IPS-18c (cell line): ENCODE measurements around the gene SNX19.
"Not testable (repeated sequence)": the region's sequence is repeated elsewhere in the genome, so short reads cannot be mapped to it uniquely, and the experiment has no call there.

ENCODE experiments used
- H3K4me3 ChIP-seq: 2 replicates; pipeline ENCODE4 v1.7.0; 2013; ENCODE audit warnings: low read depth, mild to moderate bottlenecking, low read length, moderate library complexity; ENCODE audit not compliant: insufficient read depth
- H3K9me3 ChIP-seq: one replicate; pipeline ENCODE4 v1.6.1; 2013; ENCODE audit warnings: mild to moderate bottlenecking, low read length, moderate library complexity; ENCODE audit not compliant: control insufficient read depth, insufficient read depth

SNX19 gene

DNA sequence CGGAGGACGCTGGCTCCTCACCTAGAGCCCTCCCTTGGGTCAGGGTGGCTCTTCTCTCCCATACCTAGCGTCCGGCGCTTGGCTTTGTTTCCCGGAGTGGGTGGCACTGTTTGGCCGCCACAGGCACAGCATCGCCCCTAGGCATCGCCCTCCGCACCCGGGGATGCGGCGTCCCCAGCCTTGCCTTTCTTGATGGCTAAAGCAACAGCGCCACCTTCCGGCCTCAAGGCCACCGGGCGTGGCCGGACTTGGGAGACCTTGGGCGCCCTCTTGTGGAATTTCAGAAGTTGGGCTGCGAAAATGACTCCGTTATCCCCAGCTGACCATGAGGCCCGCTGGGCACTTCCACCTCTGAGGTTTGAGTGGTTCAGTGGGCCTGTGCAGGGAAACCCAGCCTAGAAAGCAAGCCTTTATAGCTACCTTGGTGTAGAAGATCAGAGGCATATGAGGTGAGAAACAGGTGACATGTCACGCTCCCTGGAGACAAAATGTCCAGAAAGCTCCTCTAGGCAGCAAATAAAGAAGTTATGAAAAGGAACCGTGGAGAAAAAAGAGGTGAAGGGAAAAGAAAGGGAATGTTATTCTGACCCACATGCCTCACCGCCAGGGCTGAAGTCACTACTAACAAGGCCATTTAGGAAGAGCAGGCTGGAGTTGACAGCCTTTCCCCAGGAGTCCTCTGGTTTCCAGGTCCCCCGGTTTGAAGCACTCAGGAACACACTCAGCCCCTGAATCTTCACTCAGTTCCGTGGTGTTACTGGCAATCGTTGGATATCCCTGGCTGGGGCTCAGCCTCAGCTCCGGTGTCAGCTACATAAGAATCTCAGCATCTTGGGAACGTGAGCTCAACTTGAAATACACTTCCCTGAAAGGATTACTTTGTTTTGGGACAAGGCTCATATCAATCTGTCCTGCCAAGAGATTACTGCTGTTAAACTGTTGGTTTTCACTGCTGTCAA lies 54.1 kb downstream of the SNX19 start:
- Histone ChIP-seq H3K4me3 (no peak overlapping the region), H3K9me3 (no peaks in the 10 kb centered on the region)

DNA sequence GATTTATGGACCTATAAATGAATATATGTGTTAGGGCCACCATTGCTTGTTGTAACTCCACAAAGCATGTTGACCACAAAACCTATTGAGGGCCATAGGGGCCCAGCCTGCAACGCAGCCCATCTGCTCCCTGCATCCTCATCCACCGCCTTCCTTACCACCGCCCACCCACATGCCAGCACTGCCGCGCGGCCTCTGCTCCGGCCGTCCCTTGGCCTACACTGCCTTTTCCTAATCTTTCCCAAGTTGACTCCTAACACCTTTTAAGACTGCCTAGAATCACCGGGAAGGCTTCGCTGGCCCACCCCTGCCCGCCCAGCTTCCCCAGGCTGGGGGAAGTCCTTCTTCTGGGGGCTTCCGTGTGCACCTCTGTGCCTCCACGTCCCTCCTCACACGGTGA lies 55.0 kb downstream of the SNX19 start:
- Histone ChIP-seq H3K9me3 (no peaks in the 10 kb centered on the region), H3K4me3 (no peak overlapping the region)

DNA sequence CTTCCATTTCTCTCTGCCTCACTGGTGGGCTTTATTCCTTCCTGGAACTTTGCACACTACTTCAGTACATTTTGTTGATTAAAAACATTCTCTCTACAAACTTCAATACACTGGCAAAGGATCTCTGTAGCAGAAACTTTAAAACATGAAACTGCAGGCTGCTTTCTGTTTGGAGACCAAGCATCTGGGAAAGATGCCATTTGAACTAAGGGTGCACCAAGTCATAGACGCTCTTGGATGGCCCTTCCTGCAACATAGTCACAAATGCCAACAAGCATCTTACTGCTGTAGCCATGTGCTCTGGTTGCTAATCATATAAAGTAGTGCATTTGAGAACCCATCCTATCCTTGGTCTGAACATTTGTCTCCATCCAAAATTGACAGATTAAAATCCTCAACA lies 56.4 kb downstream of the SNX19 start:
- no peaks in the 10 kb centered on the region for H3K9me3 ChIP-seq
- H3K4me3 ChIP-seq, result no peak overlapping the region

DNA sequence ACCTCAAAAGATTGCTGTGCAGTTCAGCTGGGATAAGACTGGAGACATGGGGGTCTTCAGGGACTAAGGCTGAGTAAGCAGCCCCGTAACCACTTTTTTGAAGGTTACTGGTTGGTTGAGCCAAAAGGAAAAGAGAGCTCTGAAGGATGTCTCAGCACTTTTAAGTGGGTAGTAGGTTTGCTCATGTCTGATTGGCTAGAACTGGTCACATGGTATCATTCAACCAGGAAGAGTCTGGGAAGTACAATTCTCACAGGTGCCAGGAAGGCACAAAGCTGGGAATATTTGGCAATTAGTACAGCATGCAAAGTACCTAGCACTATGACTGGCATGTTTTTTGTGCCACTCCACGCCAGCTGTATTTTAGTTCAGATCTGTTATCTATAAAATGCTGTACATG lies 58.1 kb downstream of the SNX19 start:
- no peak overlapping the region for H3K4me3 ChIP-seq
- H3K9me3 ChIP-seq, result no peaks in the 10 kb centered on the region

DNA sequence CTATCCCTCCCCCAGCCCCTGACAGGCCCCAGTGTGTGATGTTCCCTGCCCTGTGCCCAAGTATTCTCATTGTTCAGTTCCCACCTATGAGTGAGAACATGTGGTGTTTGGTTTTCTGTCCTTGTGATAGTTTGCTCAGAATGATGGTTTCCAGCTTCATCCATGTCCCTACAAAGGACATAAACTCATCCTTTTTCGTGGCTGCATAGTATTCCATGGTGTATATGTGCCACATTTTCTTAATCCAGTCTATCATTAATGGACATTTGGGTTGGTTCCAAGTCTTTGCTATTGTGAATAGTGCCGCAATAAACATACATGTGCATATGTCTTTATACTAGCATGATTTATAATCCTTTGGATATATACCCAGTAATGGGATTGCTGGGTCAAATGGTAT lies 60.6 kb downstream of the SNX19 start:
- H3K9me3 ChIP-seq, result not testable (repeated sequence)

DNA sequence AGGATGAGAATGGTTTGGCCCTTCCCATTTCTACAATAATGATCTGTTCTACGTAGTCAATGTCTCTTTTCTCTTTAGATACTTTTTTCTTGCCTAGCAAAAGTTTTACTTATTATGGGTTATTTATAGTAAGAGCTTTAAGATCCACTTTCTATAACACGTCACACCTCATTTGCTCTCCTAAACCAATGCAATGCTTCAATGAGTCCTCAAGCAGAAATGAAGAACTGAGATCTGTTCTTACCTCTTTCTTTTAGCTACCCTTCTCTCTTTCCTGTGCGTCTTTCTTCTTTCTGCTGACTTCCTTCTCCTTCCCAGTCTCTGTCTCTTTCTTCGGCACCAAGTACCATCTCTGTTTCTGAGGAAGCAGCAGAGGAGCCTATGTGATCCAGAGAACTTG lies 61.8 kb downstream of the SNX19 start:
- Histone ChIP-seq H3K9me3 (no peaks in the 10 kb centered on the region), H3K4me3 (no peak overlapping the region)

More for the DNA sequence above, 60.6 kb downstream of the SNX19 start:
- H3K4me3 ChIP-seq, result not testable (repeated sequence)

DNA sequence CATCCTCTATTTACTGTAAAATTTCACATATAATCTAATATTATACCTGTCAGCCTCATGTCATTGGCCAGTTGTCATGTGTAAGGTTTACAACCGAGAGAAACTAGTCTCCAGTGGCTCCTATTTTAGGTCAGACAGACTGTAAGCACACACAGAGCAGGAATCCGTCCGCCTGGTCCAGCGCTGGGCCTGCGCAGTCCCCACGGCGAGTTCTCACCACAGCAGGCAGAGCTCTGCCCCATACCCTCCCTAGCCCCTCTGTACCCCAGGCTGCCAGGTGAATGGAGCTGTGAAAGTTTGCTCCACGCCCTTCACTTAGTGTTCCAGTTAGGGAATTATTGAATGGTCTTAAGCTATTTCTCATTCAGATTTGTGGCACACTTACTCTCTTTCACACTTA lies 63.7 kb downstream of the SNX19 start:
- Histone ChIP-seq H3K9me3 (no peaks in the 10 kb centered on the region), H3K4me3 (no peak overlapping the region)

DNA sequence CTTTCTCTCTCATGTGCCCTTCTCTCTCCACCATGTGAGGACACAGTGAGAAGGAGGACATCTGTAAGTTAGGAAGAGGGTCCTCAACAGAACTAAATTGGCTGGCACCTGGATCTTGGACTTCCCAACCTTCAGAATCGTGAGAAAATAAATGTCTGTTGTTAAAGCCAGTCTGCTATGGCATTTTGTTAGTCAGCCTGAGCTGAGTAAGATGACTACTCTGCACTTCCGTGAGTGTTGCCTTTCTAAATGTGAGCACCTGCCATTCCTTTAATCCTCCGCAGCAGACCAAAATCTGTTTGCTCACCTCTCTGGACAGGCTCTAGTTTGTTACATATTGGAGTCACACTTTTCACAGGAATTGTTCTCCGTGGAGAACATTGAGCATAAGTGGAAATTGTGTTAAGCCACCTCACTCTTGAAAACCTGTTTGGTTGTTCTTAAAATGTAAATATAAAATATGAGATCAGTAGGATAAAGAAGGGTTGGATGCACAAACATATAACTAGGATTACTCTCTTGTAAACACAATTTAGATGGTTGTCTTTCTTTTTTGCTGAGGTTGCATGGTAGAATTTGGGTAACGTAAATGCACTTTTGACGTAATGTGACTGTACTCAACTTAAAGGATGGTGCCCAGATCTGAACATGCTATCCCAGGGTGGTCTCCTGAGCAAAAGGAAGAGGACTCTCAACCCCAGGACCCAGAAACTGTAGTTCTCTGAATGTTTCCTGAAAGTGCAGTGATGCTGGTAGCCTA lies 65.9 kb downstream of the SNX19 start:
- H3K4me3 ChIP-seq, result no peak overlapping the region
- H3K9me3 ChIP-seq, result no peaks in the 10 kb centered on the region

DNA sequence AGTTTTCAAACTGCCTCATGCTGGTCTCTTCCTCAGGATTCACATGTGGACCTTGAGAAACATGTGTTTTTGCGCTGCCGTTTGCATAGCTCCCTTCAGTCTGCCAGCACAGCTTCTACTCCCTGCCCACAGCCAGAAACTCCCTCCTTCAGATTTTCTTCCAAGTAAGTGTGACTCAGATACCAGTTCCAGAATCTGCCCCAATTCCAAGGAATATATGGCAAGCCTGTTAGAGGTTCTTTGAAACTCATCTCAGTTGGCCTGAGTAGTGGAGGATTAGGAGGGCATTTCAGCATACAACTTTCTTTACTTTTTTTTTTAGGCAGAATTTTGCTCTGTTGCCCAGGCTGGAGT lies 67.1 kb downstream of the SNX19 start:
- Histone ChIP-seq H3K9me3 (no peaks in the 10 kb centered on the region), H3K4me3 (no peak overlapping the region)

DNA sequence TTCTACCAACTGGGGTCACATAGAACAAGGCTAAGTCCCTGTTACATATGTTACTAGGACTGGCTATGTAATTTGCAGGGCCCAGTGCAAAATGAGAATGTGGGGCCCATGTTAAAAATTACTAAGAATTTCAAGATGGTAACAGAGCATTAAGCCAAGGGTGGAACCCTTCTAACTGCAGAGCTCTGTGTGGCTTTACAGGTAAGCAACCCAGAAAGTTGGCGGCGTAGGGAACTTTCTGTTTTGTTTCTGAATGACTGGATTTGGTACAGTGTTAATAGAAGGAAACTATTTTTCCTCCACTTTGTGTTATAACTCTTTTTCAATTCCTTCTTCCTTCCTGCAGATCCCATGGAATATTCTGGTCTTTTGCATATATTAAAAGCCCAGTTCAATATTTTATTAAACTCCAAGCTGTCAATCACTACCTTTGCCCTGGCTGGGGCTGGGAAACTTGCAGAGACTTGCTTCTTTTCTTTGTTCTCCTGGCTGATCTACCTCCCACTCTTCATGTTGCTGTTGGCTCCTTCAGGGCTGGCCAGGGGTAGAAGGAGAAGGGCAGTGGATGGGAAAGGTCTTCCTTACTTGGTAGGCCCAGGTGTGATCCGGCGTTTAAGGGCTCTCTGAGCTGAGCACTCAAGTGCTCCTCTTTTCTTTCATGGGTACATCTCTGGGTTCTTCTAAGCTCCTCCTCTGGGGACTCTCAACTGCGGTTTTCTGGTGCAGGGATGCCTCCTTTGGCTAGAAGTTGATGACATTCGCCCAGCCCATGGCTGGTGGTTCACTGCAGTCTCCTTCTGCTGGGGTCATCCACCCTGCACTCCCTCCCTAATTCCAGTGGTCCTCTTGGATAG lies 67.7 kb downstream of the SNX19 start:
- H3K4me3 ChIP-seq, result no peak overlapping the region

DNA sequence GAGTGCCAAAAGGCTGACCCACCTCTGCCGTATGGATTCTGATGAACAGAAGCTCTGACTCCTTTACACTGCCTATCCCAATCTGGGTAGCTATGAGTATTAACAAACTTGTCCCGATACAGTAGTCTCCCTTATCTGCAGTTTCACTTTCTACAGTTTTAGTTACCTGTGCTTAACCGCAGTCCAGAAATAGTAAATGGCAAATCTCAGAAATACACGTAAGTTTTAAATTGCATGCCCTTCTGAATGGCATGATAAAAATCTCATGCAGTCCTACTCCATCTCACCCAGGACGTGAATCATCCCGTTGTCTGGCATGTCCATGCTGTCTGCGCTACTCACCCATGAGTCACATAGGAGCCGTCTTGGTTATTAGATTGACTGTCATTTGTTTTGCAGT lies 68.8 kb downstream of the SNX19 start:
- Histone ChIP-seq H3K4me3 (no peak overlapping the region), H3K9me3 (no peaks in the 10 kb centered on the region)

More for the DNA sequence above, 67.7 kb downstream of the SNX19 start:
- no peaks in the 10 kb centered on the region for H3K9me3 ChIP-seq

DNA sequence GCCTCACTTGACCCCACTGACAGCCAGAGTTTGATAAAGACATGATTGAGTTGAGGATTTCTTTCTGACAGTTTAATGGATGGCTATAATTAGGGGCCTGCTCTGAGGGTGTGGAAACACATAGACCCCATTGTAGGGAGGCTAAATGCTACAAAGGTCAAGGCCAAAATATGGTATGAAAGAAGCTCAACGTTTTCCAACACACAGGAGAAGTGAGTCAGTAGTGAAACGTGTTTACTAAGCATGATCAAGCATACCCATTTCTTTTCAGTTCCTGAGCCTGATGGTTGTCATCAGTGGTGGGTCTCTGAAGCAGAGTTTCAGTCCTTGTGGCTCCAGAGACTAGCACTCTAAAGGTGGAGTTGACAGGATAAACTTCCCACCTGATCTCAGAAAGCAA lies 69.7 kb downstream of the SNX19 start:
- H3K4me3 ChIP-seq, result no peak overlapping the region

DNA sequence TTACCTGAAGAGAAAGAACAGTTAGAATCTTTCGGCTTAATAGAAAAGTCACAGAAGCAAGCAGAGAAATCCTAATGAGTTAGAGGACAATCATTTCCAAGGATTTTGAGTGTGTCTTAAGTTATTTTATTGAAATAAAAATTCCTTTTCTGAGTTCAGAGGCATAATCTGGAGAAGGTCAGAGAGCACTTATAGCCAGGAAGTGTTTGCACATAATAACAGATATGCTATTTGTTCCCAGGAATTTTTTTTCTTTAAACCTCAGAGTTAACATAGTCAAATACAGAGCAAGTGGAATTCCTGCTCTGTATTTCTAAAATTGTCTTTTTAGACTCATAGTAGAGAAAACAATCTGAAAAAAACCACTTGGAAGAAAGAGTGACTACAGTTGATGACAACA lies 74.3 kb downstream of the SNX19 start:
- H3K9me3 ChIP-seq, result no peaks in the 10 kb centered on the region
- H3K4me3 ChIP-seq, result no peak overlapping the region

More for the DNA sequence above, 69.7 kb downstream of the SNX19 start:
- no peaks in the 10 kb centered on the region for H3K9me3 ChIP-seq

DNA sequence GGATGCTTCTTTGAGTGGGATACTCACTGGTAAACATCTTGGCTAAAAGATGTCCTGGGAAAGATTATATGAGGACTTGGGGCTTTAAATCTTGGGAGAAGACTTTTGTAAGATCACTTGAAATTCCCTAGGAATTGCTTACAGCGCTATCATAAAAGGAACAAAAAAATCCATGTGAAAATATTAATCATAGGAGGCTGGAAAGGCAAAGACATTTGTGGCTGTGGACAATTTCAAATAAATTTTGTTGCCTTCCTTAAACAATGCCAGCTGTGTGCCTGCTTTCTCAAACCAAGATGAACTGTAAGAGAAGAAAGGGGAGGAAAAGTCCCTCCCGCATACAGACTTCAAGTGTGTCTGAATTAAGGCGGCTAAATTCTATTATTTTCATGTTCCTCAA lies 75.6 kb downstream of the SNX19 start:
- Histone ChIP-seq H3K9me3 (no peaks in the 10 kb centered on the region), H3K4me3 (no peak overlapping the region)

DNA sequence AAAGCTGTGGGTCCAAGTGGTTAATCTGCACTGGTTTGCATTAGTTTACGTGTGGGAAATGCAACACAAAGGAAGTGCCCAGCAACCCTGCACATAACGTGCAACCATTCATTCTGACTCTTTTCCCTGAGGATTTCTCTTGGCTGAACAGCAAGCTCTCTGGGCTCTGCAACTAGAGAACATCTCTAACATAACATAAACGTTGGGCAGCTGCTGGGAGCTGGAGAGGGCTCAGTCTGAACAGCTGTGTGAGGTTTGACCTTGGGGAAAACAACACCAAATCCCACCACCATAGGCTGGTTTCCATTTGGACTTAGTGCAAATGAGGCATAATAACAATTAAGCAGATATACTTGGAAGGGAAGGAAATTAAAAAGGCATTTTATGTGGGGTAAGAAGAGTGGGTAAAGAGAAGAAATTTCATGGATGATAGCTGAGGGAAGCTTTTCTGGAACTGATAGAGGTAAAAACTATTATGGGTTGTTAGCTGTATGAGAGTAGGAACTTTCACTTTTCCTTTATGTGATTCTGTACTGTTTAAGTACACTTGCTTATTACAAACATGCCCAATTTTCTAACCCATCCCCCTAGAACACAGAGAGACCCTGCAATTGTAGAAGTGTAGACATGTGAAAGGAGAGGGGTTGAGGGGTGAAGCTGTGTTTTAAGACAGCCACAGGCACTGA lies 76.2 kb downstream of the SNX19 start:
- Histone ChIP-seq H3K9me3 (no peaks in the 10 kb centered on the region), H3K4me3 (no peak overlapping the region)

DNA sequence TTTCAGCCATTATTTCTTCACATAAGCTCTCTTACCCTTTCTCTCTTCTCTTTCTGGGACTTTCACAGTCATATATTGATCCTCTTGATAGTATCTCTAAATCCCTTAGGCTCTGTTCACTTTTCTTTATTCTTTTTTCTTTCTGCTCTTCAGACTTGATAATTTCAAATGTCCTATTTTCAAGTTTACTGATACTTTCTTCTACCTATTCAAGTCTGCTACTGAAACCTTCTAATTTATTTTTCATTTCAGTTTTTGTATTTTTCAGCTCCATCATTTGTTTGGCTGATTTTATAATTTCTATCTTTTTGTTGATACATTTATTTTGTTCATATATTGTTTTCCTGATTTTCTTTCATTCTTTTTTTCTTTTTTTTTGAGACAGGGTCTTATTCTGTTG lies 79.1 kb downstream of the SNX19 start:
- H3K9me3 ChIP-seq, result peaks cover 2% of the 10 kb centered on the region
- H3K4me3 ChIP-seq, result no peak overlapping the region

DNA sequence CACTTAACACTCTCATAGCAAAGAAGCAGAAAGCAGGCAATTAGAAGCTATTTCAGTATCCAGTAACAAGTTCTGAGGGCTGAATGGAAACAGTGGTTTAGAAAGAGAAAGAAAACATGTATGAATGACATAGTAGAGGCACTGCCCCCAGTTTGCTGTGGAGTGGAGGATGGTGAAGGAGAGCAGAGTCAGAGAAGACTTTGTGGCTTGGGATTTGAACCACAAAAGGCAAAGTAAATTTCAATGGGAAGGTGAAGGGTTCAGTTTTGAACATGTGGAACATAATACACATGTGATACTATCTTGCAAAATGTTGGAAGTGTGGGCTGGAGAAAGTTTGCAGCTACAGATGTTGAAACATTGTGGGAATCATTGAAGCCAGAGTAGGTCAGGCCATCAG lies 81.4 kb downstream of the SNX19 start:
- Histone ChIP-seq H3K9me3 (peaks cover 2% of the 10 kb centered on the region), H3K4me3 (no peak overlapping the region)
